HG03469 (cell line): Measurements from ENCODE around the gene IQSEC3.
"Not testable (repeated sequence)": the region's sequence is repeated elsewhere in the genome, so short reads cannot be mapped to it uniquely, and the experiment has no call there.

Experiments used
- ATAC-seq: cut with Tn5 transposase; IDR thresholded peaks from one replicate; pipeline ENCODE4 v1.9.1; 2021; ENCODE audit warnings: mild to moderate bottlenecking, moderate library complexity, moderate number of reproducible peaks; ENCODE audit not compliant: unreplicated experiment

Gene IQSEC3

DNA sequence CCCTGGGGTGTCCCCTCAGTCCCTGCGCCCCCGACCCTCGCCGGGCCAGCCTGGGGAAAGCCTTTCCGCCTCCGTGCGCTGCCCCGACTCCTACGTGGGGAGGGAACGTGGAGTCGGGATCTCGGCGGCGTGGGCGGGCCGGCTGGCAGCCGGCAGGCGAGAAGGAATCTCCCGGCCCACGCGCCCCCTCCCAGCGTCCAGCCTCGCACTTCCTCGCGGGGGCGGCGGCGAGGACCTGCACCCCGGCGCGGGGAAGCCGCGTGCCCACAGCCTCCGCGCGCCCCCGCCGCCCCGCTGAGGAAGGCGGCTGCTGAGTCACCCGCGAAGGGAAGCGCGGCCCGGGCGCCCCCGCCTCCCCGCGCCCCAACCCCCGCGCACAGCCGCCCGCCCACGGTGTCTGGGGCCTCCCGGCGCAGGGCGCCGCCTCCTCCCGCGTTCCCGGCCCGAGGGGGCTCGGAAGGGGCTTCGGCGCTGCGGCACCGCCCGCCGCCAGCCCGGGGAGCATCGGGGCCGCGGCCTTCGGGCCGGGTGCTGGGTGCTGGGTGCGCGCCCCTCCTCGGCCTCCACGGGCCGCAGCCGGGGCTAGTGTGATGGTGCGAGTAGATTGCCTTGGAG, 11.3 kb downstream of the IQSEC3 start:
- not testable (repeated sequence) for ATAC-seq

DNA sequence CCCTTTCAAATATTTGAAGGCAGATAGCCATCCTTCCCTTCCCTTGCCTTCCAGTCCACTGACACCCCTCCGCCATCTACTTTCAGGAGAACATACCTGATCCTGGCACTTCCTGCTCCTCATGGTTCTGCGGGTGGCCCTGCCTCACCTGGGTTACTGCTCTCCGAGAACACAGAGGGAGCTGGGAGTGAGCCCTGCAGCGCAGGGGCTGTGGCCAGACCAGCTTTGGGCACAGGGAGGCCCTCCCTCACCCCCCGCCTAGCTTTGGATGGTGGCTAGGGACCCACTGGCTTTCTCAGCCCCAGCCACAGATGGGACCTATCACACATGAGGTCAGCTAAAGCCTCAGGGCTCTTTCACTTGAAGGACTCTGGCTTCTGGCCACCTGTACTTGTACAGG, 12.4 kb downstream of the IQSEC3 start:
- ATAC-seq = no peak

DNA sequence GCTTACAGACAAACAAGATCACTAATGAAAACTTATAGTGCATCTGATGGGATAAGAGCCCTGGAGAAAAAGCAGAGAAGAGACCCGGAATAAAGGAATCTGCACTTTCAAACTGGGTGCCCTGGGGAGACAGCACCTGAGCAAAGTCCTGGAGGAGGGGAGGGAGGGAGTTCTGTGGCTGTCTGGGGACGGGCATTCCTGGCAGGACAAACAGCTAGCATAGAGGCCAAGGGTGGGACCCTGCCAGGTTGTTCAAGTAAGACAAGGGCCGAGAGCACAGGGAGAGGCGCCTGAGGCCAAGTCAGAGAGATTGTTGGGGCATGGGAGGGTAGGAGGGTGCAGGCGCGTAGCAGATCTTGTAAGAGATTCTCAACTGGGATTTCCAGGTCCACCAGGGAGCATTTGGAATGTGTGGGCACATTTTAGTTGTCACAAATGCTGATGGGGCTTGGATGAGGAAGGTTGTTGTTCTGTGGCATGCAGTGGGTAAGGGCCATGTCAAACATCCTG, 14.2 kb downstream of the IQSEC3 start:
- no peak for ATAC-seq

DNA sequence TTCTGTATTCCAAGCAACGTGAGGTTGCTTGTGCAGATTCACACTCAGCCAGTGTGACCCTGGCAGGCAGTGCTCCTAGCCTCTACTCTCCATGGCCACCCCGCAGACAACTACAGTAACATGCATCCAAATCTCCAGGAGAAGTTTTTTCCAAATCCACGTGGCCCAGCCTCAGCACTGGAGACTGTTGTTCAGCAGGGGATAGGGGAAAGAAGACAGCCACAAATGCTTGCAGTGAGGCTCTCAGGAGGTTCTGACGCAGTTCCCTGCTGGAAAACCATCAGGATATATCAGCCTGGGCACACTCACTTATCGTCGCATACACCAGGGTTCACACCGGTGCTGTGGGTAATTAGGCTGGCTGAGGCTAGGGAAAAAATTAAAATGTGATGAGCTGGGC, 16.2 kb downstream of the IQSEC3 start:
- ATAC-seq = no peak

DNA sequence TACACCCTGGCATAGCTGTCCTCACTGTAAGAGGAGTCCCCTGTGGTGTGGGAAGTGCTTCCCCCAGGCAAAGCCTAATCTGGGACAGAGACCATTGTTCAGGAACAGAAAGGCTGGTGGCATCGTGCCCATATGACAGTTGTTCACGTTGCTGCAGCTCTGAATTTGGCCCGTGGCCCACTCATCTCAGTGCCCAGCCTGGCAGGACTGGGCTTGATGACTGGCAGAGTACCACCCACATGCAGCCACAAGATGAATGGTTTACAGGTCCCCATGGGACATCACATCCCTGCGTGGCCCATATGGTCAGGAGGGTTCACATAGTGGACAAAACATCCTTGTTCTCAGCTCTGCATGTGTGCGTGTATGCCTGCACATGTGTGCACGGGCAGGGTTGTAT, 17.5 kb downstream of the IQSEC3 start:
- no peak for ATAC-seq

DNA sequence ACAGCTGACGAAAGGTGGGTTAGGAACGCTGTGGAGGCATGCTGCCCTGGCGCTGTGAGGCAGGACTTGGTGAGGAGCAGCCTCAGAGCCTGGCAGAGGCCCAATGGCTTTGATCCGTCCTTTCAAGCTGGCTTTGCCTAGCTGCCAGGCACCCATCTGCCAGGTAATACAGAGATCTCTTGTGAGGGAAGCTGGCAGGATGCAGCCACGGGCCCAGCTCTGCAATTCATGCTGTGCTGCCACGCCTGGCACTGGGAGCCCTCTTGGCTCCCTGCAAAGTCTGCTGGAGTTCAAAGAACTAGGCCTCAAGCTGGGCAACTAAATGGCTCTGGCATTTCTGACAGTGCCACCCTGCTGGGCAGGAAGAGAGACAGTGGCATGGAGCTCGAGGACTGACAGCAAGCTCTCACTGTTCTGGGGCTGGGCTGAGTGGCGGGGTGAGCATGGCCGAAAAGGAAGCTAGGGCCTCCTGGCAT, 18.7 kb downstream of the IQSEC3 start:
- ATAC-seq = no peak

DNA sequence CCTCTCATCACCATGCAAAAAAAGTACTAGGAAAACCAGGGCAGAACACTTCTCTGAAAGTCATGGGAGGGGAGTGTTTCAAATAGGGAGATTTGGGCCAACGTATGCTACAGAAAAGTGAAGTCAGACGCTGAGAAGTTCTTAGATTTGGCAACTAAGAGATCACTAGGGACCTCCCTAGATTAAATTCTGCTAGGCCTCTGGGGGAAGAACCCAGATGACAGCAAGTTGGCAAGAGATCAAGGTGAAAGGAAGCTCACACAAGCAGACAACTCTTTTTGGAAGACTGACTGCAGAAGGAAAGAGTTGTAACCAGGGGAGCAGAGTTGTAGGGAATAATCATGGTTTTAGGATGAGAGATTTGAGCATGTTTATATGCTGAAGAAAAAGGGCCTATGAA, 20.7 kb downstream of the IQSEC3 start:
- ATAC-seq = no peak

DNA sequence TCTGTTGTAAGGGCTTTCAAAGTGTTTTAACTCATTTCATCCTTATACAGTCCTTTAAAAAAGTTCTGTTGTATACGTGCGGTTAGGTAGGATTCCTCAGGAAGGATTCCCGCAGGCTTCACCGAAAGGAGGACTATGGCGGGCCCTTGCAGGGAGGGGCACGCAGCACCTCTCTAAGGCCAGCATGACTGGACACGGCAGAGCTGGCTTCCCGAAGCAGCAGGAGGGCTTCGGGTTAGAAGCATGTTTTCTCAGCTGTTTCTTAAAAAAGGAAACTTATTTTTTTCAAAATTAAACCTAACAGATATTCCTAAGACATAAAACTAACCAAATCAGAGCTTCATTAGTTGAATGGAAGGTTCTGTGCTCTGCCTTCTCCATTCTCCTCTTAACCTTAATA, 21.3 kb downstream of the IQSEC3 start:
- ATAC-seq = no peak

DNA sequence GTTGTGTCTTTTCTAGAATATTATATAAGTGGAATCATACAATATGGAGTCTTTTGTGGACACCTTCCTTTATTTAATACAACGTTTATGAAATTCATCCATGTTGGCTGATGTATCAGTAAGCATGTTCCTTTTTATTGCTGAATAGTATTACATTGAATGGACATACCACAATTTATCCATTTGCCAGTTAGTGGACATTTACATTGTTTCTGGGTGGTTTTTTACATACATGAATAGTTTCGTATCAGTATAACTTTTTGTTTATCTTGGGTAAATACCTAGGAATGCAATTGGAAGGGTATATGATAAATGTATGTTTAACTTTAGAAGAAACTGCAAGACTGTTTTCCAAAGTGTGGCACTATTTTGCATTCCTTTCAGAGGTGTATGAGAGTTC, 23.1 kb downstream of the IQSEC3 start:
- ATAC-seq = no peak

DNA sequence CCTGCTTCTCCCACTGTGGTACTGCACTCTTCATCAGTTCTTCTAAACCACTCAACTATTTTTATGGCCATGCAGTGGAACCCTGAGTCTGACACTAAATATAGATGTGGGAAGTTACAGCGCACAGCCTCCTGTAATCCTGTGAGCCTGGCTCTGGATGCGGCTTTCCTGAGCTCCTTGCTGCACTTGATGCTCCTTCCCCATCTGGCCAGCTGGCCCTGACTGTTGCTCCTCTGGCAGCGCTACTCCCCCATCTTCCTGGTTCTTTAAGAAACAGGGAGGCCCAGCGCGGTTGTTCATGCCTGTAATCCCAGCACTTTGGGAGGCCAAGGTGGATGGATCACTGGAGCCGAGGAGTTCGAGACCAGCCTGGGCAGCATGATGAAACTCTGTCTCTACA, 24.6 kb downstream of the IQSEC3 start:
- no peak for ATAC-seq

DNA sequence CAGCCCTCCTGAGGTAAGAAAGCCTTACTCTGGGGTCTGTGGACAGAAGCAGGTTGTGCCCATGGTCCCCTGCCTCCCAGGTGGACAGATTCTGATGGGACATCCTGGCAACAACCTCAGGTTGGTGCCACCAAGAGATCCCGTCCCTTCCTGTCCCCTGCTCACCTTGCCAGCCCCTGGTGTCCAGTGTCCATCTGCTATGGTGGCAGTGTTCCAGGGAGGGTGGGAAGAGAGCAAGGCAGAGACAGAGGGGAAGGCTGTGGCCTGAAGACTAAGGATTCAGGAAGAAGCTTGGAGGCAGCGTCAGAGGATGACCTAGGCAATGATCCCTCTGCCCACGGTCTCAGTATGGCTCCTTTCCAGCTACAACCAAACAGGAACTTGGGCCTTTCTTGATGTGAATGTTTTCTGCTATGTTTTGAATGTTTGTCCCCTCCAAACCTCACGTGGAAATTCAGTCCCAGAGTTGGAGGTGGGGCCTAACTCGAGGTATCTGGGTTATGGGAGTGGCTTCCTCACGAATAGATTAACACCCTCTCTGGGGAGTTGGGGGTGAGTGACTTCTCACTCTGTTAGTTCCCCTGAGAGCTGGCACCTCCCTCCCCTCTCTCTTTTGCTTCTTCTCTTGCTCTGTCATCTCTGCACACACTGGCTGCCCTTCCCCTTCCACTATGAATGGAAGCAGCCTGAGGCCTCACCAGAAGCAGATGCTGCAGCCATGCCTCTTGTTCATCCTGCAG, 26.9 kb downstream of the IQSEC3 start:
- no peak for ATAC-seq

DNA sequence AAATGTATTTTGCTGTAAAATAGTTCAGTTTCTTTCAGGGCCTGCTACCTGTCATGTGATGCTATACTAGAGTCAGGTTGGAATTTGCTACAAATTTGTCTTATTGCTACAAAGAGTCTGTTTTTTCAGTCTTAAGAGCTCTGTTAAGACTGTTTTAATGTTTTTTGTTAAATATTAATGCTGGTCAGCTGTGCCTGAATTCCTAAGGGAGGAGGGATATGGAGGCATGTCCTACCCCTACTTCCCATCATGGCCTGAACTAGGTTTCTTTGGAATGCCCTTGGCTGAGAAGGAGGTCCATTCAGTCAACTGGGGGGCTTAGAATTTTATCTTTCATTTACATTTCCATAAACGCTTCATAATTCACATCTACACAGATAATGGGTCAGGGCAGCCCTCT, 30.0 kb downstream of the IQSEC3 start:
- no peak for ATAC-seq

DNA sequence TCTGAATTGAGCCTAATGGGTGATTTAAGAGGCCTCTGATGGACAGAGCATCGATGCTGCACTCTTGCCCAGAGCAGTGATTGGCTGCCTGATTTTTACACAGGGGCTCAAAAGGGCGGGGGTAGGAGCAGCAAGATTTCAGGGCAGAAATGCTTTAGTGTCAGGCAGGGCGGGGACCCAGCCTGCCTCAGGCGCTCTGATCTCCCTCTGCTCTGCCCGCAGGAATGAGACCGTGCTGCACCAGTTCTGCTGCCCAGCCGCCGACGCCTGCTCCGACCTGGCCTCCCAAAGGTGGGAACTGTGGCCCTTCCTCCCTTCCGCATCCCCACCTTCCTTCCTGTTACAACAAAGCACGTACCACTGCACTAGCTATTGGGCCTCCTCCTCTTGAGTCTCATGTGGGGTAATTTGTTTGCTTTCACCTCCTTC, 32.4 kb downstream of the IQSEC3 start:
- ATAC-seq = no peak

DNA sequence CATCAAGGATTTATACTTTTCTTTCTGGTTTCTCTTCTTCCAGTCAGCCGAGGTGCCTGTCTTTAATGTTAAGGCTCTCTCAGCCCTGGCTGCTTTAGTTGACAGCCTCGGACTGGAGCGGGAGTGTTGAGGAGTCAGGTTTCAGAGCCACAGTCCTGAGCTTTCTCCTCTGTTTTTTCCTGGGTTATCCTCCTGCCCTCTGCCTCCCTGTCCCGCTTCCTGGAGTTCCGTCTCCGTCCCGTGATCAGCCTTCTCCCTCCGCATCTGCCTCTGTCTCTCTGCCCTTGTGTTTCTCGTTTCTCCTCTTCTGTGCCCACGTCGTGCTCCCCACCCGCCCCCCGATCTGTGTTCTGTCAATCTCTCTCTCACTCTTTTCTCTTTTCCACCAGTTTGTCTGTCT, 33.0 kb downstream of the IQSEC3 start:
- no peak for ATAC-seq

DNA sequence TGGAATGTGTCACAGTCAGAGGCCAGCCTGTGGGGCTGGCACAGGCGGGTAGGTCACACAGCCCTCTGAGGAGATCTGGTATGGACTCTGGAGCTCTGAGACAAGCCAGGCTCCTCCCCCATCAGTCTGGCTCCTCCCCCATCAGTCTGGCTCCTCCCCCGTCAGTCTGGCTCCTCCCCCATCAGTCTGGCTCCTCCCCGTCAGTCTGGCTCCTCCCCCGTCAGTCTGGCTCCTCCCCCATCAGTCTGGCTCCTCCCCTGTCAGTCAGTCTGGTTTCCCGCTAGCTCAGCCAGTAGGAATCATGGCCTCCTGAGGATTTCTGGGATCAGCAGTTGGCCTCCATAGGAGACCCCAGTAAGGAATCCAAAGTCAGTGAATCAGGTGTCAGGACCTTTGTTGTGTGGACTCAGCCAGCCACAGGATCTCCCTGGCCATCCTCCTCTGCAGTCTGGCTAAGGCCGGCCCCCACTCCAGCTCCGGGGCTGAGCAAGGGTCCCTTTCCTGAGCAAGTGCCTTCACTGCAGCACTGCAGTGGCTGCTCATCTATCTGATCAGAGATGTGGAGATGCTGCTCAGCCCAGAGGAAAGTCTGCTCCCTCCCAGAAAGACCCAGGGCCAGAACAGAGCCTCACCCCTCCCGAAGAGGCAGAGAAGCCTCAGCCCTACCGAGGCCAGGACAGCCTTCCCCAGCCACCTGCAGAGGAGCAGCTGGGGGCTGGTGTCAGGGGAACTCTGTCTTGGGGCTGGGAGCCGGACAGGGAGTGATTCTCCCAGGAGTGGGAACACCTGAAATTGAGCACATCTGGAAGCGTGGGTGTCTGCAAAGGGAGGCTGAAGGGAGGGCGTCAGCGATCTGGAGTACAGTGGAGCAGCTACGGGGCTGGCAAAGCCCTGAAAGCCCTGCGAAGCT, 35.7 kb downstream of the IQSEC3 start:
- ATAC-seq = no peak

DNA sequence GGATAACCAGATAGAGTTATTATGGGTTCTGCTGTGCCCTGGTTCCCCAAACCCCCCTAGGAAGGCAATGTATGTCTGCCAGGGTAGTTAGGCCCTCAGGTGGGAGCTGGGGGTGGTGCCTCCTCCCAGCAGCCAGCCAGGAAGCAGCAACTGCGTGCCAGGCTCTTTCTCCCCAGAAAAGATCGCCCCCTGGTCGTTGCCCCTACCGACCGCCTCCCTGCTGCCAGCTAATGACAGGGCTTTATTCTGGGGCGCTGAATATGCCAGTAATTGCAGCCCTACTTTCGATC, 36.3 kb downstream of the IQSEC3 start:
- no peak for ATAC-seq

DNA sequence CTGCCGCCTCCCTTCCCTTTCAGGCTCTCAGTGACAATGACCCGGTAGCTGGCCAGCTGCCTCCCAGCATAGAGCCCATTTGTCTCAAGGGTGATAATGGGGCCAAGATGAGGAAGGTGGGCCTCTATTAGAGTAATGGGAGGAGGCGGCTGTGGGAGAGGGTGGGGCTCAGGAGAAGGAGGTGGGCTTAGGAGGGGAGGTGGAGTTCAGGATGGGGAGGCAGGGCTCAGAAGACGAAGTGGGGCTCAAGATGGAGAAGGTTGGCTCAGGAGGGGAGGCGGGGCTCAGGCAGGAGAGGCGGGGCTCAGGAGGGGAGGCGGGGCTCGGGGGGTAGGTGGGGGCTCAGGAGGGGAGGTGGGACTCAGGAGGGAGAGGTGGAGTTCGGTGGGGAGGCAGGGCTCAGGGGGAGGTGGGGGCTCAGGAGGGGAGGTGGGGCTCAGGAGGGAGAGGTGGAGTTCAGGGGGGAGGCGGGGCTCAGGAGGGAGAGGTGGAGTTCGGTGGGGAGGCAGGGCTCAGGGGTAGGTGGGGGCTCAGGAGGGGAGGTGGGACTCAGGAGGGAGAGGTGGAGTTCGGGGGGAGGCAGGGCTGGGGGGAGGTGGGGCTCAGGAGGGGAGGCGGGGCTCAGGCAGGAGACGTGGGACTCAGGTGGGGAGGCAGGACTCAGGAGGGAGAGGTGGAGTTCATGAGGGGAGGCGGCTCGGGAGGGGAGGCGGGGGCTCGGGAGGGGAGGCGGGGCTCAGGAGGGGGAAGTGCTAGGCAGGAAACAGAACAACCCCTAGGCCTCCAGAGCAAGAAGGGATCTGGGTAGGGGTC, 36.8 kb downstream of the IQSEC3 start:
- ATAC-seq = no peak

DNA sequence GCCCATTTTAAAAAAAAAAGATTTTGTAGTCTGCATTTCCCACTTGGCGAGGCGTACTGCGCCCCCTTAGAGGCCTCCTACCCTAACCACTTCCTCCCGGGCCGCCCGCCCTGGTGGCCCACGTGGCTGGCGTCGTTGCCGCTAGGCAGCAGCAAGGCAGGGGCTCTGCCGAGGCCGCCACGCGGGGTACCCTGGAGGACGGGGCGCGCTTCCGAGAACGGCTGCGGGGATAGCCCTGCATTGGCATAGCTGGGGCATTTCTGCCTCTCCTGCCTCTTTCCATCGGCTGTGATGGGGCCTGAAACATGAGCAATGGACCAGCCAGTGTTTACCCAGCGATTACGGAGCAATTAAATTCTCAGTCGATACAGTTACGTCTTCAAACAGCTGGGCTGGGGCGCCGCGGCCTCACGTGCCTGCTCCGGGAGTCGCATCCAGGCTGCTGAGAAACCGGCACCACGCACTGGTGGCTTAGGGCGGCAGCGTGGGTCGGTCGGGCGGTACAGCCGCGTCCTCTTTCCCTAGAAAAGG, 38.0 kb downstream of the IQSEC3 start:
- no peak for ATAC-seq

DNA sequence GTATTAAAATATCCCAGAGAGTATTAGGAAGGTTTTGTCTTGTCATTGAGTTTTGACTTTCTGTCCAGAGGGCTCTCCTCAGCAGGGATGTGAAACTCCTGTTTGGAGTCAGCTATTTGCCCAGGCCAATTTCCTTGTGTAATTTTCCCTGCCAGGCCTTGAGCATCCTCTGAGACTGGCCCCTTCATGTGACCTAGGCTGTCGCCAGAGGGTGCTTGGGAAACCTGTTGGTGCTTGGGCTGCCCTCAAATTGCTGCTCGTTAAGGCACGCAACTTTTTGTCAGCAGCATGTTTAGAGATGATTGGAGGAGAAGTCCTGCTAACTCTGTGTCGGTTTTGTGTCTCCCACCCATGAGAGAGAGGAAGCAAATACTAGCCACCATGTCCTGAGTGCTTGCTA, 39.1 kb downstream of the IQSEC3 start:
- no peak for ATAC-seq

DNA sequence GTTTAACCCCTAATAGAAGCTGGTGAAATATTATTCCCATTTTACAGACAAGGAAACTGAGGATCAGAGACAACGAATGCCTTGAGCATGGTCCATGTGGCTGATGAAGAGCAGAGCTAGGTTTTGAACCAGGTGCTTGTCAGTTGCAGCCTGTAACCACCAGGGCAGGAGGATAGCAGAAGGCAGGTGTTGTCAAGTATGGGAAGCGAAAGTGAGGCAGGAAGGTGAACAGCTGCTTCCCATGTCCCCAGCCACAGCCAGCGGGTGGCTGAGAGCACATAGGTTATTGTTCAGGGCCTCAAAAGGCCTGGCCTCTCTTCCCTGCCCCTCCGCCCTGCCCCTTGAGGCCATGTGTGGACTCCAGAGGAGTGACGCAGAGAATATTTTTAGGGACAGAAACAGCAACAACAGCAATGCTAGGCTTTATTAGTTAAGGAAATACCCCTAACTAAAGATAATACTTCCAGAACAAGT, 39.6 kb downstream of the IQSEC3 start:
- ATAC-seq = peak; percentile 62
